GM23338 (cell line): Measurements from ENCODE around the gene OR11H7. TPM values are rescaled to one million over a fixed set of nuclear protein-coding genes. Genes with fewer than 3 reads are reported as not detected.

ENCODE experiments used
- ATAC-seq: fragments of 200-7000 bp; cut with Tn5 transposase; 3 replicates; pipeline ENCODE4 v1.9.1; 2020
- DNase-seq: peaks from one replicate; pipeline ENCODE4 v3.0.0-alpha.2; 2015; ENCODE audit warnings: low spot score
- H2AFZ ChIP-seq: fragments of 200-600 bp; sonication (generic); 2 replicates; pipeline ENCODE4 v1.8.0; 2016; ENCODE audit warnings: antibody characterized with exemption, mild to moderate bottlenecking, moderate library complexity
- H3F3A ChIP-seq: fragments of 200-600 bp; sonication (generic); replicated peaks from 2 replicates; pipeline ENCODE4 v1.8.0; 2017; ENCODE audit warnings: antibody characterized with exemption, mixed run types, low read depth
- H3K27ac ChIP-seq: fragments of 200-600 bp; sonication (generic); 2 replicates; pipeline ENCODE4 v1.6.1; 2016; ENCODE audit warnings: low read depth
- H3K27me3 ChIP-seq: fragments of 200-600 bp; sonication (generic); 2 replicates; pipeline ENCODE4 v1.8.0; 2016; ENCODE audit warnings: mild to moderate bottlenecking, mixed run types, moderate library complexity; ENCODE audit not compliant: insufficient read depth
- H3K36me3 ChIP-seq: fragments of 200-600 bp; sonication (generic); 2 replicates; pipeline ENCODE4 v1.8.0; 2016; ENCODE audit warnings: mild to moderate bottlenecking; ENCODE audit not compliant: insufficient read depth
- H3K4me1 ChIP-seq: fragments of 200-600 bp; sonication (generic); 2 replicates; pipeline ENCODE4 v1.8.0; 2016; ENCODE audit warnings: mild to moderate bottlenecking, moderate library complexity; ENCODE audit not compliant: insufficient read depth
- H3K4me2 ChIP-seq: fragments of 200-600 bp; sonication (generic); 2 replicates; pipeline ENCODE4 v1.7.1; 2017; ENCODE audit warnings: mixed run types
- H3K4me3 ChIP-seq: fragments of 200-600 bp; sonication (generic); 2 replicates; pipeline ENCODE4 v1.6.1; 2016; ENCODE audit warnings: mixed run types
- H3K79me2 ChIP-seq: fragments of 200-600 bp; sonication (generic); replicated peaks from 2 replicates; pipeline ENCODE4 v1.8.0; 2017; ENCODE audit warnings: mild to moderate bottlenecking; ENCODE audit not compliant: insufficient read depth
- H3K9me2 ChIP-seq: fragments of 200-600 bp; sonication (generic); 2 replicates; pipeline ENCODE4 v1.8.0; 2017; ENCODE audit not compliant: insufficient read depth
- H4K20me1 ChIP-seq: fragments of 200-600 bp; sonication (generic); replicated peaks from 2 replicates; pipeline ENCODE4 v1.8.0; 2017; ENCODE audit warnings: mild to moderate bottlenecking; ENCODE audit not compliant: insufficient read depth
- H3K27ac Mint-ChIP-seq: 2 replicates; pipeline ENCODE4 v1.8.0; 2020; ENCODE audit warnings: inconsistent platforms, mild to moderate bottlenecking, moderate library complexity, mixed read lengths
- H3K27me3 Mint-ChIP-seq: 3 replicates; pipeline ENCODE4 v1.8.0; 2022; ENCODE audit warnings: low read depth, mild to moderate bottlenecking, moderate library complexity, mixed read lengths, inconsistent platforms; ENCODE audit not compliant: insufficient read depth, poor library complexity
- H3K36me3 Mint-ChIP-seq: 3 replicates; pipeline ENCODE4 v1.8.0; 2021; ENCODE audit warnings: low read depth, mild to moderate bottlenecking, inconsistent platforms, moderate library complexity, mixed read lengths
- H3K4me1 Mint-ChIP-seq: 3 replicates; pipeline ENCODE4 v1.8.0; 2020; ENCODE audit warnings: mild to moderate bottlenecking, inconsistent platforms, mixed read lengths
- H3K4me3 Mint-ChIP-seq: 3 replicates; pipeline ENCODE4 v1.8.0; 2021; ENCODE audit warnings: moderate library complexity, mild to moderate bottlenecking, inconsistent platforms, mixed read lengths
- H3K9me3 Mint-ChIP-seq: 3 replicates; pipeline ENCODE4 v1.8.0; 2020; ENCODE audit warnings: moderate library complexity, mild to moderate bottlenecking, inconsistent platforms, mixed read lengths
- CREB1 ChIP-seq: fragments of 250-450 bp; sonication (Bioruptor Pico); IDR thresholded peaks from 2 replicates; pipeline ENCODE4 v1.5.0; 2020; ENCODE audit warnings: low read depth, mild to moderate bottlenecking, moderate library complexity
- ETS1 ChIP-seq: IDR thresholded peaks from 2 replicates; pipeline ENCODE4 v1.6.1; 2016; ENCODE audit warnings: antibody characterized with exemption
- EZH2 ChIP-seq: fragments of 200-600 bp; sonication (generic); IDR thresholded peaks from one replicate; pipeline ENCODE4 v1.8.0; 2017; ENCODE audit warnings: antibody characterized with exemption, mild to moderate bottlenecking, low read depth; ENCODE audit not compliant: unreplicated experiment
- EZH2phosphoT487 ChIP-seq: fragments of 200-600 bp; sonication (generic); IDR thresholded peaks from one replicate; pipeline ENCODE4 v1.8.1; 2018; ENCODE audit warnings: antibody characterized with exemption; ENCODE audit not compliant: unreplicated experiment
- NANOG ChIP-seq: IDR thresholded peaks from 2 replicates; pipeline ENCODE4 v1.6.1; 2016; ENCODE audit warnings: antibody characterized with exemption, borderline replicate concordance
- REST ChIP-seq: IDR thresholded peaks from one replicate; pipeline ENCODE4 v1.6.1; 2018; ENCODE audit warnings: antibody characterized with exemption; ENCODE audit not compliant: unreplicated experiment
- STAT1 ChIP-seq: IDR thresholded peaks from one replicate; pipeline ENCODE4 v1.6.1; 2016; ENCODE audit warnings: antibody characterized with exemption; ENCODE audit not compliant: unreplicated experiment
- ZNF114 ChIP-seq: fragments of 250-450 bp; sonication (Bioruptor Pico); IDR thresholded peaks from 2 replicates; pipeline ENCODE4 v1.5.0; 2020; ENCODE audit warnings: mild to moderate bottlenecking, moderate library complexity
- polyA plus RNA-seq: library from polyadenylated mRNA; unstranded; fragments of >200 nt; fragmentation: Nextera tagmentation; extraction: Ambion mirVana; gene quantifications from 2 replicates; pipeline ENCODE4 v1.2.1, GENCODE V29; 2016
- total RNA-seq: library from RNA; depleted of rRNA; stranded (reverse); fragments of >200 nt; shearing (Covaris generic); gene quantifications from 2 replicates; pipeline ENCODE4 v1.2.3, GENCODE V29; 2014
- TF ChIP-seq, protein P1 (sequence below), 2 experiments: fragments of 200-600 bp in 1 of 2; sonication (generic) in 1 of 2; conservative IDR thresholded peaks; 2 replicates each; pipeline versions ENCODE4 v1.5.1 to v1.6.1; 2016 to 2017; ENCODE audit warnings: antibody characterized with exemption in 2 of 2, low read depth in 2 of 2, mild to moderate bottlenecking in 2 of 2, moderate library complexity in 1 of 2

The OR11H7 gene
- total and polyA plus RNA-seq, 2 experiments from 2014 or later = not detected

DNA sequence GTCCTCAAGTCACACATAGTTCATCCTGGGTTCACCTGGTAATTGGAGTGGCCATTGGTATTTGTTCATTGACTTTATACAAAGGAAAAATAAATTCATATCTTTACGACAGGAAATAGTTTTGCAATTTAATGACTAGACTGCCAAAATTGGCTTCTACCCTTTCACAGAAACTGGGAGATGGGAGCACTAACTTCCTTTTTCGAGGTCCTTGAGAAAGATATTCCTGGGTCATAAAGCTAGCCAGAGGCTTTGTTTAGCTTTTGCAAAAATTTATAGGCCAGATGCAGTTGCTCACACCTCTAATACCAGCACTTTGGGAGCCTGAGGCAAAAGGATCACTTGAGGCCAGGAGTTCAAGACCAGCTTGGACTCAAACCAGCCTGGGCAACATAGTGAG is 48.3 kb upstream of the OR11H7 start:
- TF ChIP-seq EZH2 (no peak), ZNF114 (CRISPR knock-in tag) (no peak), NANOG (no peak), EZH2phosphoT487 (no peak), CREB1 (CRISPR knock-in tag) (no peak)
- no peaks in the 10 kb centered on the region for H3K9me2 ChIP-seq
- H3K27ac ChIP-seq = no peak overlapping the region
- Mint-ChIP-seq H3K9me3 (peaks cover 92% of the 10 kb centered on the region), H3K27me3 (peaks cover 9% of the 10 kb centered on the region), H3K4me1 (no peaks in the 10 kb centered on the region), H3K36me3 (peaks cover 17% of the 10 kb centered on the region; the same call in 2 of the 3 replicates), H3K4me3 (no peak overlapping the region), H3K27ac (no peak overlapping the region)
- ATAC-seq (no peak), DNase-seq (no peak)
- H4K20me1 ChIP-seq = no peaks in the 10 kb centered on the region
- H3K4me3 ChIP-seq = no peak overlapping the region
- H3K79me2 ChIP-seq = no peaks in the 10 kb centered on the region
- no peaks in the 10 kb centered on the region for H3K4me1 ChIP-seq
- H3F3A ChIP-seq = no peaks in the 10 kb centered on the region
- no peak overlapping the region for H3K4me2 ChIP-seq
- H3K36me3 ChIP-seq = no peaks in the 10 kb centered on the region
- no peaks in the 10 kb centered on the region for H3K27me3 ChIP-seq
- no peak overlapping the region for H2AFZ ChIP-seq

GRCh38 chr14:20184181-20184580 is 44.6 kb upstream of the OR11H7 start:
- Mint-ChIP-seq H3K27ac (no peak overlapping the region), H3K9me3 (peaks cover 93% of the 10 kb centered on the region), H3K4me1 (no peaks in the 10 kb centered on the region), H3K4me3 (no peak overlapping the region), H3K36me3 (peaks cover 14% of the 10 kb centered on the region), H3K27me3 (peaks cover 2% of the 10 kb centered on the region)
- ATAC-seq (no peak), DNase-seq (no peak)
- no peaks in the 10 kb centered on the region for H3K4me1 ChIP-seq
- no peaks in the 10 kb centered on the region for H3K9me2 ChIP-seq
- no peaks in the 10 kb centered on the region for H3K79me2 ChIP-seq
- TF ChIP-seq ETS1 (no peak), REST (no peak), STAT1 (no peak), EZH2 (no peak), ZNF114 (CRISPR knock-in tag) (no peak)
- TF ChIP-seq, protein P1, sequence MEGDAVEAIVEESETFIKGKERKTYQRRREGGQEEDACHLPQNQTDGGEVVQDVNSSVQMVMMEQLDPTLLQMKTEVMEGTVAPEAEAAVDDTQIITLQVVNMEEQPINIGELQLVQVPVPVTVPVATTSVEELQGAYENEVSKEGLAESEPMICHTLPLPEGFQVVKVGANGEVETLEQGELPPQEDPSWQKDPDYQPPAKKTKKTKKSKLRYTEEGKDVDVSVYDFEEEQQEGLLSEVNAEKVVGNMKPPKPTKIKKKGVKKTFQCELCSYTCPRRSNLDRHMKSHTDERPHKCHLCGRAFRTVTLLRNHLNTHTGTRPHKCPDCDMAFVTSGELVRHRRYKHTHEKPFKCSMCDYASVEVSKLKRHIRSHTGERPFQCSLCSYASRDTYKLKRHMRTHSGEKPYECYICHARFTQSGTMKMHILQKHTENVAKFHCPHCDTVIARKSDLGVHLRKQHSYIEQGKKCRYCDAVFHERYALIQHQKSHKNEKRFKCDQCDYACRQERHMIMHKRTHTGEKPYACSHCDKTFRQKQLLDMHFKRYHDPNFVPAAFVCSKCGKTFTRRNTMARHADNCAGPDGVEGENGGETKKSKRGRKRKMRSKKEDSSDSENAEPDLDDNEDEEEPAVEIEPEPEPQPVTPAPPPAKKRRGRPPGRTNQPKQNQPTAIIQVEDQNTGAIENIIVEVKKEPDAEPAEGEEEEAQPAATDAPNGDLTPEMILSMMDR (conservative IDR thresholded peaks at IDR 0.05; ENCODE audit: low read depth in 2 of 2) = no peak
- no peak overlapping the region for H3K4me2 ChIP-seq
- H3K27me3 ChIP-seq = no peaks in the 10 kb centered on the region
- H3F3A ChIP-seq = no peaks in the 10 kb centered on the region
- no peak overlapping the region for H3K4me3 ChIP-seq
- no peaks in the 10 kb centered on the region for H3K36me3 ChIP-seq
- no peak overlapping the region for H2AFZ ChIP-seq
- no peaks in the 10 kb centered on the region for H4K20me1 ChIP-seq
- H3K27ac ChIP-seq = no peak overlapping the region
